ENCODE results near the gene MVB12B.

The MVB12B gene

DNA sequence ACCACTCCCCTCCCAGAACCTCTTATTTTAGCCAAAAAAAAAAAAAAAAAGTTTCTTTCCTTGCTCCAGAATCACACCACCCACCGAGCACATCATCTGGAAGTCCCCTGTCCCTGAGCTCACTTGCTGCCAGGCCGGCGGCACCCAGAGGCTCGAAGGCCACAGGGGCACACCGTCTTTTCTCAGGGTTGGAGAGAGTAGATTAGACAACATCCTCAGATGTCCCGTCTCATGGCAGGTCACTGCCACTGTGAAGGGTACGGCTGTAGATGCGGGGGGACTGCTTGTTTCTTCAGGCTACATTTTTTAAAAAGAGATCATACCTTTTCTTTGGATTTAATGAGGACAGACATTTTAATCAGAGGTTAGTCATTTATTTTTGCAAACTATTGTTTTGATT lies 109.0 kb downstream of the MVB12B start:
- DNase-seq: no peak

GRCh38 chr9:126436545-126437267 lies 110.1 kb downstream of the MVB12B start:
- DNase-seq: no peak

DNA sequence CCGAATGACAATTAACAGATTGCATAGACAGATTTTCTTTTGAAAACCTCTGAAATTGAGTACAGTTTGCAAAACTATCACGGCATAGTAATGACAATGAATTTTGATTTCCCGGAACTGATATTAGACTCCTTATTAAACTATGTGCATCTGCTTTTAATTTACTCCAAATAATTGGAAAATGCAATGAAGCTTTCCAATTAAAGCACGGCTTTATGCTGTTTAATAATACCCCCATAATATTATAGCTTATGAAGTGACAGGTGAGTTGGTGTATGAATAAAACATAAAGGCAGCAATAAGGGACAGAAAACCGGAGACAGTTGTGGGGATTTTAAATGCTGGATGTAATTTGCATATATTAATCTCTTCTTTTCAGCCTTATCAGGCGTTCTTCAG lies 110.6 kb downstream of the MVB12B start:
- DNase-seq: no peak

- DNase-seq: no peak
These were observed 111.1 kb downstream of the MVB12B start for GRCh38 chr9:126437701-126438100.

DNA sequence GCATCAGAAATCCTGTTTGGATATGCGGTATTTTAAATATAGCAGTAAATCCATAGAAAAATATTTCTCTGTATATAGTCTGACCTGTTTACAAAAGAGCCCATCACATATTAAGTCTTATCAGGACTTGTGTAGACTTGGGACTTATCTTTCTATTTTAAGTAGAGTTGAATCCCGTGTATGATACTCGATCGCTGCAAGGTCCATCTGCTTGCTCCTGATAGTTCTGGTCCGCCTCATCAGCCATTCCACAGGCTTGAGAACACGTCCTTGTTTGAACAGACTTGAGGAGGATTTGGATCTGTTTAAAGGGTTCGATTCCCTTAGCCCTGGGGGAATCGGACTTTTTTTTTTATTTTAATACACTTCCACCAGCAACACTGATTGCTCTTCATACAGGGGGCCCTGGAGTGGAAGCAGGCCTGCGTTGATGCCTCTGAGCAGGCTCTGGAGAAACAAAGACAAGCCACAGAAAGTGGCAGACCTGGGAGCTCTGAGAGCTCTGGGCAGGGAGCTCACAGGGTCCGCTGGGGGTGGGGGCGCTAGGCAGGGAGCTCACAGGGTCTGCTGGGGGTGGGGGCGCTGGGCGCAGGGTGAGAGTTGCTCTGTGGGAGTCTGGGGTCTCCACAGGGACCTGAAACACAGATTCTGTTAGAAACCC lies 112.2 kb downstream of the MVB12B start:
- DNase-seq: no peak

GRCh38 chr9:126439402-126439765 lies 112.8 kb downstream of the MVB12B start:
- no peak for DNase-seq

GRCh38 chr9:126439883-126440653 lies 113.4 kb downstream of the MVB12B start:
- DNase-seq: no peak

GRCh38 chr9:126440940-126441339 lies 114.3 kb downstream of the MVB12B start:
- DNase-seq: no peak

DNA sequence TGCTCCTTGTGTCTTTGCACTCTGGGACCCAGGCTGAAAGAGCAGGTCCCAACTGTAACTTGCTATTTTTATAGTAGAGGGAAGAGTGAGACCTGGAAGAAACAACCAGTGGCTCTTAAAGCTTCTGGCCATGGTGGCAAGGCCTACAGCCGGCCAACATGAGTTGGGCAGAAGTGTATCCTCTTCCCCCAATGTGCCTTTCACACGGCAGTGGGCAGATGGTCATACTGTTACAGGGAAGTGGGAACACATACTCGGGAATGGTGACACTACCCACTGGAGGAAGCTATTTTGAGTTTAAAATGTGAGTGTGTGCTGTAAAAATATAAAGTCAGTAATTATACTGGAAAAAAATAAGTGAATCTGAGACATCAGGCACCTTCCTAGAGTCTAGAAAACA lies 116.0 kb downstream of the MVB12B start:
- DNase-seq: no peak

DNA sequence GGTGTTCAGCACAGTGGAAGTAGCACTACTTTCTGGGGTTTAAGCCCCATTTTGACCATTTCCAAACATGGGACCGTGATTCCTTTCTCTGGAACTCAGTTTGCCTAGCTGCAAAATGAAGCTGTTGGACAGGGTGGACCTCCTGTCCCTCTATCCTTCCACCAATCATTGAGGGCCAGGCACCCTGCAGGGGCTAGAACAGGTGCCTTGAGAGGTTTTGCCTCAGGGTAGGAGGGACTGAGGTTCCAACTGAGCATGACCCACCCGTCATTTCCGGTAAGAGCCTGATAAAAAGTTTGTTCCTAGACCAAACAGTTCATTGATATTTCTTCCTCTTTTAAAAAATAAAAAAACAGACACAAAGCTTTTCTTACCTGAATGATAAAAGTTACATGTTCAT lies 116.5 kb downstream of the MVB12B start:
- no peak for DNase-seq

- DNase-seq: no peak
These were observed 121.5 kb downstream of the MVB12B start for GRCh38 chr9:126448136-126448535.

GRCh38 chr9:126448865-126449577 lies 122.4 kb downstream of the MVB12B start:
- no peak for DNase-seq

GRCh38 chr9:126449725-126450667 lies 123.4 kb downstream of the MVB12B start:
- DNase-seq: no peak

DNA sequence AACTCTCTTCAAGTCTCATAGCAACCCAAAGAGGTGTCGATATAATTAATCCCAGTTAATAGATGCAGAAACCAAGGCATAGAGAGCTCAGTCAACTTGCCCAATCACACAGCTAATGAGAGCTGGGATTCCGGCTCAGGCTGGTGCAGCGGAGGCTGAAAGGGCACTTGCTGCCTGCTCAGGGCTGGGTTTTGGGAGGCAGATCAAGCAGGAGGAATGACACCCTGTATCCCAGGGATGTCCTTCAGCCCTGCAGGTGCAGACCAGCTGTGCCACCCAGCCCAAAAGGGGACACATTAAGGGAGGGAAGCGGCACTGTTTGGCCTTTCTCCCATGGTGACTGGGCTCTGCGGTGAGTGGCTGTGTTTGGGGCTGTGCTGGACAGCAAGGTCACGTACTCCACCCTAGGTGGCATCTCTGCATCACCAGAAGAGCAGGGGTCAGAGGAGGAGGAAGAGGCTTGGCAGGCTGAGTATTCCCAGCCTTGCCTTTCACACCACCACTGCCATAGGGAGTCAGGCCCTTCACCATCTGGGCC lies 124.1 kb downstream of the MVB12B start:
- DNase-seq: no peak

DNA sequence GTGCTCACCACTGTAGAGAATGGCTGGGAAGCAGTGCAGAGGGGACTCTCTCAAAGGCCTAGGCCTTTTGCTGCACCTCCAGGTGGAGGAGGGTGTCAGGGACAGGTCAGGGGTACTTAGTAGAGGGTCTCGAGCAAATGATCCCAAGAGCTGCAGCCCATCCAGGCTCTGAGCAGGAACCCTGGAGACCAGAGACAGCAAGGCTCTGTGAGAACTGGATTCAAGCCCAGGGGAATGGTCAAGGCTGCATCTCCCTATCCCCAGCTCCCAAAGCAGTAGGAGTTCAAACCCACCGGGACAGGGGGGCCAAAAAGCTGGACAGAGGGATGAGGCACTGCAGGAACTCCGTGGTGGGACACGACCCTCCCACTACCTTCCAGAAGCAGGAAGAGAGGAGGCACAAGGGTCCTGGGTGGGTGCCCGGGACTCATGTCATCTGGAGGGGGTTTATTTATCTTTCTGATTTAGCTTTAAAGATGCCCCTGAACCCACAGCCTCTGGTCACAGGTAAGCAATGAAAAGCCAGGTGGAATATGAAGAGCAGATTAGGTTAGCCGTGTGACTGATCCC lies 124.8 kb downstream of the MVB12B start:
- DNase-seq: no peak

- no peak for DNase-seq
These were observed 125.5 kb downstream of the MVB12B start for GRCh38 chr9:126452106-126452505.

DNA sequence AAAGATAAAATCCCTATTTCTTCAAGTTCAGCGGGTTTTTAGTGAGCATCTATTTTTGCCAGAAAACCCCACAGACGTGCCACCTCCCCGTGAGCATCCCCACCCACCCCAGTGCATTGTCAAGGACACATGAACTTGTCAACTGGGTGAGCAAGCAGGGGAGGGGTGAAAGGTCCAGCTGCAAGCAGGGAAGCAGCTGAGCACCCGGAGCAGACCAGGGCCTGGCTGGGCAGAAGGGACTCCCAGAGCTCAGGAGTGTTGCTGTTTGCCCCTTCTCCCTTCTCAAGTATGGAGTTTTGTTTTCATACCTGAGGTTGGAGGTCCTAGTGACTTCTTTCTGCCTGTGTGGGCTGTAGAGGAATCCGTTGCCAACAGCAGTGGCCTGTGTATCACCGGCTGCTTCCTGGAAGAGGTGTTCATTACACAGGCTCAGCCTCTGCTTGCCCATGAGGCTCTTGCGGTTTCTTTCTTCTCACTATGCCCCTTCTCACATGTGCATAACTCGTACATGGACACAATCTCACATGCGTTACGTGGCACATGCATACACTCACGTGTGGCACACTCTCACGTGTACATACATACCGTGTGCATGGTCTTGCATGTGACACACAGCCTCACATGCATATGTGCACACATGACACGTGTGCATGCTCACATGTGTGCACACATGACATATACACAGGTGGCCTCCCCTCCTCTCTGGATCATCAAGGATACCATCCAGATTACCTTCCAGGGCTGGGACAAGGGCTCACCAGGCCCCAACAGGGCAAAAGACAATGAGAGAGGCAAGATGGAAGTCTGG lies 126.7 kb downstream of the MVB12B start:
- no peak for DNase-seq

DNA sequence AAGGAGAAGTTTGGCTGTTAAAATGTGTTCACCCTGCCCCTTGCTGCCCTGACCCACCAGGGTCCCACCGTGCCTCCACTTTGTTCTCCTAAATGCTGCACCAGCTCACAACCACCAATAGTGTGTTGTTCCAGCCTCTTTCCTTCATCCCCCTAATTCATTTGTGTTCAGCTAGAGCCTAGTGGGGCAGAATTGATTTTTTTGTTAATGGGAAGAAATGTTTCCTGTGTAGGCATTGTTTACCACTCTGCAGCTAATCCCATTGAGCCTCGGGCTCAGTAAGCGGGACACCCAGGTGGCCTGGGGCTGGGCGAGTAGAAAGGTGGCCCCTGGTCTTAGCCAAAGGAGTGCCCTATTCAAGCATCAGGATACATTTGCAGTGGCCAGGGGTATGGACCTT lies 127.6 kb downstream of the MVB12B start:
- DNase-seq: no peak

DNA sequence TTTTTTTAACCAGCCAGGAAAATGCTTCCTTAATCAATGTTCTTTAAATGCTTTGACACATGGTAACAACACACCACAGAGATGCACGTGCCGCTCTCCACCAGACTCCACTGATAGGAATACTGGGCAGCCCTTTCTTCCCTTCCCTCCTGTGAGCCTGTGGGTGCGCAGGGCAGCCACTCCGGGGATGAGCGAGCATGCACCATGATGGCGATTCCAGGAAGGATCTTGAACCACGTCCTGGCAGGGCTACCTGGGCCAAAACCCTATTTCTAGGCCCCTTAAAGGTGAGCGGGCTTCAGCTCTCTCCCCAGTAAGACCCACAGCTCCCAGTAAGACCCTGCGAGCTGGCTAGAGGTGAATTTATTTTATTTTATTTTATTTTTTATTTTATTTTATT lies 128.2 kb downstream of the MVB12B start:
- DNase-seq: no peak

DNA sequence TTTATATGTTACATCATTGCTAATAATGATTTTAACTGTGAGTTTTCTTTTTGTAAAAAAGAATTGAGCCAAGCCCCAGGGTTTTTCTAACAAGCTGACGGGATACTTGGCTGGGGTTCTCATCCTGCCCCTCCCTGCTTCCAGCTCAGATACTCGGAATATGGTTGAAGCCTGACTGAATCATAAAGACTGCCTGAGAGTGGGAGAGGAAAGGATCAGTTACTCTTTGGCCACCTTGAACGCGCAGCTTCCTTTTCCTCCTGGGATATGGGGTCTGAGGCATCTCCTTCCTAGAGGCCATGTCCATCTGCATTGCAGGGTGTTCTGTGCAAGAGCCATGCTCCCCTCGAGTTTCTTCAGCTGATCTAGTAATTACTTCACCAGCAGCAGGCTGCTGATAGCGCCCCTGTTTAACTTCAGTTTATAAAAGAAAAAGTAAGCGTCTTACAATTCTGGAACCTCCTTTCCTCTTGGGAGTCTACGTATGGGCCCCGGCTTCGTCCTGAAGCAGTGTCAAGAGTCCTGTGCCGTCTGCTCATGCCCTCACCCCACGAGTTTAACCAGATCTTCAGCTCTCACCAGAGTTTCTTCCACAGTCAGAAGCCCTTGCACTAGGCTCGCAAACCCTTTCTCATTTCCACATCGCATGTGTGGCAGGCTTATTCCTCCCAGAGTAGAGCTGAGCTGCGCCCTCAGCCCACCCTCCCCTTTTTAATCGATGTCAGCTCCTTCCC lies 130.0 kb downstream of the MVB12B start:
- no peak for DNase-seq

Data from effector CD8-positive, alpha-beta T cell (primary cell).